GM19099 (cell line): ENCODE measurements around the gene PPP2R5D.
A peak's percentile ranks its signal among the peaks of the same experiment; 100 is the strongest.

Experiments
- POLR2A ChIP-seq: IDR thresholded peaks from 3 replicates; pipeline ENCODE4 v1.6.1; 2011; ENCODE audit warnings: low read depth; ENCODE audit not compliant: insufficient read length; ENCODE audit errors: extremely low read depth

Gene PPP2R5D

GRCh38 chr6:43052842-43053544, 68.6 kb downstream of the PPP2R5D start:
- no peak for TF ChIP-seq POLR2A

DNA sequence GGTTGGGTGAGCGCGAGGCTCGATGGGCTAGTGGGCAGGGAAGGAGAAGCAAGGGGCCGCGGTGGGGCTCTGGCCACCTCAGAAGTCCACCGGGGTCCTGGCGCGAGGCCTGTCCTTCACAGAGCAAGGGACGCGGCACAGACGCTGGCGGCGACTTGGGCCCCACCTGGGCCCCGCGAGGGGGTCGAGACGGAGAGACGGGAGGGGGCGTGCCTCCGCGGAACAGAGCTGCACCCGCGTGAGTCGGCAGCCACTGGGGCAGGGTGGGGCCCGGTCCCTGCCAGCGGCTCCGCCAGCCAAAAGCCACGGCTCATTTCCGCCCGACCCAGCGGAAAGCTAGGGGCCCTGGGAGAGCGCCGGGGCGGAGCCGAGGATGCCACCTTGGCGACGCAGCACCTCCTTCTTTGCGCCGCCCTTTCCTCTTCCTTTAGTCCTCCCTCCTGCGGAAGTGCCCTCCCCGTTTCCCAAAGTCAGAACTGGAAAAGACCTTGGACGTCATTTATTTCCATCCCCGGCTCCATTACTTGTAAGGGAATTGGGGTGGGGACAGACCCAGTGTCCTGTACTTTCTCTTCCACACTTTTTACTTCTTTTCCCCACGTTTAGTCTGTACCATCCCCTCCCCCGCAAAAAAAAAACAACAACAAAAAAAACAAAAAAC, 69.3 kb downstream of the PPP2R5D start, which contains the start of gene CUL7:
Gene CUL7 (minus strand): TSS at position 307 of the 661 bp plus-strand sequence. CDS start 1,063 bp downstream, outside the sequence.
- TF ChIP-seq POLR2A, result peak; percentile 91

DNA sequence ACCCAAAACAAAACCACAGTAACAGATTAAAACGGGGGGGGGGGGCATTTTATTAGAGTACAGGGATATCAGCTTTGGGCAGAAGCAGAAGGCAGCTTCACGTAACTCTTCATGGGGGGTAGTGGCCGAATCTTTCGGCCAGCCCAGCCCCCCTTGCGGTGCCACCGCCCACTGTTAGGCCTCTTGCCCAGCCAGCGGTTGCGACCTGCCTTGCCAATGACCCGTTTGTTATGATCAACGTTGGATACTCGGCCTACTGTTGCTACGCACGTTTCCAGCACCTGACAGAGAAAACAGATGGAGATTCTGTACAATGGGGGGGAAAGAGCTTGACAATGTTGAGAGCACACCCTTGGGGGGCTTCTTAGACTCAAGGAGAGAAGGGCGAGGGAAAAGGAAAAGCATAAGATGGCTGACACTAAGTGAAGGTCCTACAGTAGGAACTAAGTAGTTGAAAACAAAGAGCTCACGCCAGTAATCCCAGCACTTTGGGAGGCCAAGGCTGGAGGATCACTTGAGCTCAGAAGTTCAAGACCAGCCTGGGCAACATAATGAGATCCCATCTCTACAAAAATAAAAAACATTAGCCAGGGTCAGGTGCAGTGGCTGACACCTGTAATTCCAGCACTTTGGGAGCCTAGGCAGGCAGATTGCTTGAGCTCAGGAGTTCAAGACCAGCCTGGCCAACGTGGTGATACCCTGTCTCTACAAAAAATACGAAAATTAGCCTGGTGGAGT, 70.0 kb downstream of the PPP2R5D start:
- no peak for TF ChIP-seq POLR2A

GRCh38 chr6:43055966-43056365, 71.6 kb downstream of the PPP2R5D start:
- no peak for TF ChIP-seq POLR2A

DNA sequence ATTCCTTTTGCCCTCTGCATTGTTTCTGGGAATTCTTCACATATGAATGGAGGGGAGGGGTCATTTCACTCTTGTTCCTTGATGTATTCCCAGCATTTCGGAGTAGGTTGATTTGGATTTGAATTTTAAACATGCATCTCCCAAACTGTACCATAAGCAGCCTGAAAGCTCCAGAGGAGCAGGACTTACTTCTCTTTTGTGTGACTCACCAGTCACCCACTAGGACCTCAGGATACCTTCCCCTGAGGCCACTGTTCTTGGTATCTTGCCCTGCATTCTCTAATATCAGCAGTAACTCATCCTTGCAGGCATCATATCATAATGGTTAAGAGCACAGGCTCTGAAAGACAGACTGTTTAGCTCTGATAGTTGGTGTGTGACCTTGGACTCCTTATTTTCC, 74.2 kb downstream of the PPP2R5D start:
- TF ChIP-seq POLR2A, result no peak

DNA sequence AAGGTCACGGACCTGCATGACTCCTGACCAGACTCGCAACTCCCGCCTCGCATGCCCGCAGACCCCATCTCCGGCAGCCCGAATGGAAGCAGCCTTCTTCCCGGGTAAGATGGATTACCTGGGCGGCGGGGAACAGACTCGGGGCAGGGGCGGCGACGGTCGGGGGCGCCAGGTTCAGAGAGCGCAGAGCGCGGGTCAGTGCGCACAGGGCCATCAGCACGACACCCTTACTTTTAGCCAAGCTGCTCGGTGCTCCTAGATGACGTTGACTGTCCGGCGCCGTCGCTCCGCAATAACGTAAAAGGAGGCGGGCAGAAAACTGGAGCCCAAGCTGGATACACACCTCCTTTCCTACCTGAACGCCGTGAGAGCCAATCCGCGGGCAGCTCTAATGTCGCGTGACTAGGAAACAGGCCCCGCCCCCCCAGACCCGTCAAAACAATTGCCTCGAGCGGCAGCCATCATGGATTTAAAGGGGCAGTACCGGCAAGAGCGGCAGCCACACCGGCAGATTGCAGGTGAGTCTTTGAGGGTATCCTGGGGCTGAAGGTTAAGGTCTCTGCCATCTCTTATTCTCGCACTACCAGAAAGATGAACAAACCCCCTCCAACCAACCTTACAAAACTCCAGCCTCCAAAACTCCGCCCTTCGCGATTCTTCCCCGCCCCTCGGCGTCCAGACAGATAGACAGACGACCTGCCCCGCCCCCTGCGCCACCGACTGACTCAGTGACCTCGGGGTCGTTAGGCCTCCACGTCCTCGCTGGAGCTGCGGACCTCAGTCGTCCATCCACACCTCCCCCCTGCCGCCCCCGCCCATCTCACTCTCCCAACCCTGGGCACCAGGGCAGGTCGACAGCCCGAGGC, 75.0 kb downstream of the PPP2R5D start, which contains the start of the genes KLC4 and MRPL2:
Gene KLC4 (plus strand): TSS at position 464 of the 866 bp plus-strand sequence. CDS start 1,705 bp downstream, outside the sequence.
Gene MRPL2 (minus strand): TSS at position 267 of the 866 bp plus-strand sequence. CDS start 53 bp downstream, at position 214.
- TF ChIP-seq POLR2A, result peak; percentile 93

DNA sequence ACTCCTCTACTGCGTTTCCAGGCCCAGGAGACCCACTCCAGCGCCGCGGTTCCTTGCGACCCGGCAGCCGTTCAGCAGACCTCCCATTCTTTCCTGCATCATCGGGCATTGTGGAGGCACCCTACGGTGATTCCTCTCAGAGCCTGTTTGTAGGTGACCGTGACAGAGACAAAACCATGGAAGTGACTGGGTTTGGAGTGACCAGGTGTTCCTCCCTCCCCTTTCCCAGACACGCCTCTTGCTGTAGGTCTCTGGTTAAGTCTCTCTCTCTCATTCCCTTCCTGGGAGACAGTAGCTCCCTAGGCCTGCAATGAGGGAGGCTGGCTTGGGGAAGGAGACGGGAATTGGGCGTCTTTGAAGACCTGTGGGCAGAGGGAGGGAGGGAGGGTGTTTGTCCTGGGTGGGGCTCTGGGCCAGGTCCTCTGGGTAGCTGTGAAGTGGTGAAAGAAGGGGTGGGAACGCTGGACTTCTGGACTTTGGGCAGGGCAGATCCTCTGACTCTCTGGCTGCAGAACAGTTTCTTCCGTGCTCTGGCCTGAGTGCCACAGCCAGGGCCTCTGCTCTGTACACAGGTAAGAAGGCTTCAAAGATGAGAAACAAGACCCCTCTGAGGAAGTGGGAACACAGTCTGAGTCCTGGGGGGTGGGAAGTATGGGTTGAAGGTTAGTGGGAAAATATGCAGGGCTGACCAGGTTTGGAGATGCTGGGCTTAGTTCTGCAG, 75.8 kb downstream of the PPP2R5D start:
- no peak for TF ChIP-seq POLR2A

GRCh38 chr6:43060755-43061633, 76.6 kb downstream of the PPP2R5D start:
- TF ChIP-seq POLR2A, result no peak

GRCh38 chr6:43061861-43062260, 77.5 kb downstream of the PPP2R5D start:
- TF ChIP-seq POLR2A, result no peak
